GM10266 (cell line): Measurements from ENCODE around the gene TGM3.

Source experiments
- DNase-seq: peaks from one replicate; pipeline ENCODE4 v3.0.0; 2012; ENCODE audit errors: extremely low spot score
- TF ChIP-seq, protein P1 (sequence below): IDR thresholded peaks from 2 replicates; pipeline ENCODE4 v1.5.1; 2012; ENCODE audit warnings: mild to moderate bottlenecking, low read depth; ENCODE audit not compliant: control insufficient read depth, insufficient read depth; ENCODE audit errors: missing control alignments

The TGM3 gene, protein sequence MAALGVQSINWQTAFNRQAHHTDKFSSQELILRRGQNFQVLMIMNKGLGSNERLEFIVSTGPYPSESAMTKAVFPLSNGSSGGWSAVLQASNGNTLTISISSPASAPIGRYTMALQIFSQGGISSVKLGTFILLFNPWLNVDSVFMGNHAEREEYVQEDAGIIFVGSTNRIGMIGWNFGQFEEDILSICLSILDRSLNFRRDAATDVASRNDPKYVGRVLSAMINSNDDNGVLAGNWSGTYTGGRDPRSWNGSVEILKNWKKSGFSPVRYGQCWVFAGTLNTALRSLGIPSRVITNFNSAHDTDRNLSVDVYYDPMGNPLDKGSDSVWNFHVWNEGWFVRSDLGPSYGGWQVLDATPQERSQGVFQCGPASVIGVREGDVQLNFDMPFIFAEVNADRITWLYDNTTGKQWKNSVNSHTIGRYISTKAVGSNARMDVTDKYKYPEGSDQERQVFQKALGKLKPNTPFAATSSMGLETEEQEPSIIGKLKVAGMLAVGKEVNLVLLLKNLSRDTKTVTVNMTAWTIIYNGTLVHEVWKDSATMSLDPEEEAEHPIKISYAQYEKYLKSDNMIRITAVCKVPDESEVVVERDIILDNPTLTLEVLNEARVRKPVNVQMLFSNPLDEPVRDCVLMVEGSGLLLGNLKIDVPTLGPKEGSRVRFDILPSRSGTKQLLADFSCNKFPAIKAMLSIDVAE

GRCh38 chr20:2295886-2296515, at the start of gene TGM3:
TGM3 (plus strand) TSS chr20:2296001; CDS start chr20:2296064, 63 bp downstream.
- DNase-seq: no peak
- TF ChIP-seq, protein P1, sequence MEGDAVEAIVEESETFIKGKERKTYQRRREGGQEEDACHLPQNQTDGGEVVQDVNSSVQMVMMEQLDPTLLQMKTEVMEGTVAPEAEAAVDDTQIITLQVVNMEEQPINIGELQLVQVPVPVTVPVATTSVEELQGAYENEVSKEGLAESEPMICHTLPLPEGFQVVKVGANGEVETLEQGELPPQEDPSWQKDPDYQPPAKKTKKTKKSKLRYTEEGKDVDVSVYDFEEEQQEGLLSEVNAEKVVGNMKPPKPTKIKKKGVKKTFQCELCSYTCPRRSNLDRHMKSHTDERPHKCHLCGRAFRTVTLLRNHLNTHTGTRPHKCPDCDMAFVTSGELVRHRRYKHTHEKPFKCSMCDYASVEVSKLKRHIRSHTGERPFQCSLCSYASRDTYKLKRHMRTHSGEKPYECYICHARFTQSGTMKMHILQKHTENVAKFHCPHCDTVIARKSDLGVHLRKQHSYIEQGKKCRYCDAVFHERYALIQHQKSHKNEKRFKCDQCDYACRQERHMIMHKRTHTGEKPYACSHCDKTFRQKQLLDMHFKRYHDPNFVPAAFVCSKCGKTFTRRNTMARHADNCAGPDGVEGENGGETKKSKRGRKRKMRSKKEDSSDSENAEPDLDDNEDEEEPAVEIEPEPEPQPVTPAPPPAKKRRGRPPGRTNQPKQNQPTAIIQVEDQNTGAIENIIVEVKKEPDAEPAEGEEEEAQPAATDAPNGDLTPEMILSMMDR: no peak

DNA sequence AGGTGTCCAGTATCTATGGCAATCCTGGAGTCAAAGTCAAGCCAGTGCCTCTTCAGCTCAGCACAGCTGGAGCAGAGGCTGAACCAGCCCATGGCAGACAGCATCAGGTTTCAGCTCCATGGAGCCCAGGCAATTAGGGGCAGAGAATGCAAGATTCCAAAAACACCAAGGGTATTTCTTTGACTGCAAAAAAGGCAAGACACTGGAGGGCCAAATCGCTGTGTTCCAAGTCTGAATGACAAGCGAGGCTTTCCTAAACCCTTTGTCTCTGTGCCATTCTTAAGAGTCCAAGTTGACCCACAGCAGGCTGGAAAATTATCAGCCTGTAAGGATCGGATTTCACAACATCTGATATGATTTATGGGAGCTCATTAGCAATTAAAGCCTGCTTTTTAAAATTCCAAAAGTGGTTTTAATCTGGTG, 49.7 kb upstream of the TGM3 start:
- DNase-seq: no peak
- TF ChIP-seq, protein P1: no peak

DNA sequence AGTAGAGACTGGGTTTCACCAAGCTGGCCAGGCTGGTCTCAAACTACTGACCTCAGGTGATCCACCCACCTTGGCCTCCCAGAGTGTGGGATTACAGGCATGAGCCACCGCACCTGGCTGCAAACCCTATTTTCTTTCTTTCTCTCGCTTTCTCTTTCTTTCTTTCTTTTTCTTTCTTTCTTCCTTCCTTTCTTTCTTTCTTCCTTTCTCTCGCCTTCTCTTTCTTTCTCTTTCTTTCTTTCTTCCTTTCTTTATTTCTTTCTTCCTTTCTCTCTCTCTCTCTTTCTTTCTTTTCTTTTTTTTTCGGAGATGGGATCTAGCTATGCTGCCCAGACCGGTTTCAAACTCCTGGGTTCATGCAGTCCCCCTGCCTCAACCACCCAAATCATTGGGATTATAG, 47.0 kb upstream of the TGM3 start:
- DNase-seq: no peak
- TF ChIP-seq, protein P1: no peak

- DNase-seq: no peak
- TF ChIP-seq, protein P1: no peak
These were observed 45.9 kb upstream of the TGM3 start for GRCh38 chr20:2249935-2250334.

DNA sequence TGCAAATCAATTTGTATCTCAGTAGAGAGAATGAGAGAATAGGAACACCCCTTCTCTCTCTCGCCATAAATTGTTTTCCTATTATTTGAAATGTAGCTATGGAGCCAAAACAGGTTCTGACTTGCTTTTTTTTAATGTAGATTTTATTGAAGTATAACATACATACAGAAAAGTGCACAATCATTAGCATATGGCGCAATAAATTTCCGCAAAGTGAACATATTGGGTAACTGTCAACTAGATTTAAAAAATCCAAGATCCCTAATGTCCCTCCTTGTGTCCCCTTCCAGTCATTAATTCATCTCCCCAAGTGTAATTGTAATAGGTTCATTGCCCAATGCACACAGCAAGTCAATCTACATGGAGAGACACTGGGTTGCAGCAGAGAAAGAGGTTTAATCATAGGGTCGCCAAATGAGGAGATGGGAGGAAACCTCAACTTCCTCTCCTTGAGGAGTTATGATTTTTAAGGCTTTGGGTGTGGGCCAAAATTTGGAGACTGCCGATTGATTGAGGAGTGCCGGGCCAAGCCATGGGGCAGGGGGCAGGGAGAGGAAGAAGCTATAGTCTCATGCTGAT, 43.3 kb upstream of the TGM3 start:
- TF ChIP-seq, protein P1: no peak
- DNase-seq: no peak

GRCh38 chr20:2253256-2253655, 42.5 kb upstream of the TGM3 start:
- DNase-seq: no peak

More at GRCh38 chr20:2253256-2253655, 42.5 kb upstream of the TGM3 start:
- TF ChIP-seq, protein P1: no peak
